Fibroblast of skin of left quadriceps (primary cell): ENCODE results near the gene PLCL2.

ENCODE experiments used
- DNase-seq, 2 experiments: peaks; one replicate each; pipeline ENCODE4 v3.0.0-alpha.2; 2013; ENCODE audit warnings: low read depth in 2 of 2

The PLCL2 gene

DNA sequence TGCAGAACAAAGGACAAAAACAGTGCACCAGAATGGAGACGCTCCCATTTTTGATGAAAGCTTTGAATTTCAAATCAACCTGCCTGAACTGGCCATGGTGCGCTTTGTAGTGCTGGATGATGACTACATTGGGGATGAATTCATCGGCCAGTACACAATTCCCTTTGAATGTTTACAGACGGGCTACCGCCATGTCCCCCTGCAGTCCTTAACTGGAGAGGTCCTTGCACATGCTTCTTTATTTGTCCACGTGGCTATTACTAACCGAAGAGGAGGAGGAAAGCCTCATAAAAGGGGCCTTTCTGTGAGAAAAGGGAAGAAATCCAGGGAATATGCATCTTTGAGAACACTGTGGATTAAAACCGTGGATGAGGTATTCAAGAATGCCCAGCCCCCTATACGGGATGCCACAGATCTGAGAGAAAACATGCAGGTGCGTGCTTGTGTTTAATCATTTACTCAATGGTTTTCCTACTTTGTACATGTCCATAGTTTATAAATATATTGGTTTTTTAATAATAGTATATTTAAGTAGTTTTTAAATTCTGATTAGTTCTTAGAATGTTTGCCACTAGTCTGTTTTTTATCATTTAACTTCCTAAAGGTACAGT, 127.1 kb downstream of the PLCL2 start:
- DNase-seq = no peak

DNA sequence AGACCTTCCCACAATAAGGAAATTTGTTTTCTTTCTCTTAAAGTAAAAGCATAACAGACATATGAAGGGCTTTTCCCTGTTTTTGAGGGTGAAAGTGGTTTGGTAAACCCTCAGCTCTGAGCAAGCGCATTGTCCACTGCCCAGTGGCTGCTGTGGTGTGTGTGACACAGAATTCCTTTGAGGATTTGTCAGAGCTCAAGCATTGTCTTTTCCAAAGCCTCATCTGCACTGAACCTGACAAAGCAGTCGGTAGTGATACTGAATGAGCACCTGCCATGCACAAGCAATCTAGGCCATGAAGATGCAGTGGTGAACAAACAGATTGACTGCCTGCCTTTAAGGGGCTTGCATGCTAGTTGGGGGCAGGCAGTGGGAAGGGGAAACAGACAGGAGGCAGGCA, 128.3 kb downstream of the PLCL2 start:
- DNase-seq = no peak

DNA sequence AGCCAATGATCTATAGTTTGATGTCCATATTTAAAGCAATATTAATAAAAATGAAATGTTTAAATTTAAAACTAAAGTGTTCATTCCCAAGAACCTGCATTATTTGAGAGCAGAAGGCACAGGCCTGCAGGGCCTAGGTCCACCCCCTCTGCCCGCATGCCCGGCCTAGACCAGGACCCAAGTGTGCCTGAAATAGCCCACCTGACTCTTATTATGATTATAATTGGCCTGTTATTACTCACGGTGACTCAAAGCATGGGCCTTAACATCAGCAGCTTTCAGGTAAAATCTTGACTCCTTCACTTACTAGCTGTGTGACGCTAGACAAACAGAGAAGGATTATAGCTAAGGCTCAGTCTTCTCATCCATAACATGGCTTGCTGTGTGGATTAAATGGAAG, 128.8 kb downstream of the PLCL2 start:
- no peak for DNase-seq

DNA sequence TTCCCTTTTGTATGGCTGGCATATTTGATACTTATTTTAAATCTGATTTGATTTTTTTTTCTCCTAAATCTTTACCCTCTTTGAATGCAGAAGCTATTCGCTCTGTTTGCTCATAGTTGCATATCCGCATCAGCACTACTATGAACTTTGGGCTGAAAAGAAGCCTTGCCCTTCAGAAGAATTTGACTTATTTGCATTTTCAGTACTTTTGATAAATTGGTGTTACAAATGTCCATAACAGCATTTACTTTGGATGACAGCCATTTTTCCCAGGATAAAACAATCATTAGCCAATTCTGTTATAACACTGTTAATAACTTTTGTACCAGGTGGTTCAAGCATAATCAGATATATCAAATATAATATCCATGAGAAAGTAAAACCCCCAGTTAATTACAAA, 129.5 kb downstream of the PLCL2 start:
- DNase-seq = no peak

DNA sequence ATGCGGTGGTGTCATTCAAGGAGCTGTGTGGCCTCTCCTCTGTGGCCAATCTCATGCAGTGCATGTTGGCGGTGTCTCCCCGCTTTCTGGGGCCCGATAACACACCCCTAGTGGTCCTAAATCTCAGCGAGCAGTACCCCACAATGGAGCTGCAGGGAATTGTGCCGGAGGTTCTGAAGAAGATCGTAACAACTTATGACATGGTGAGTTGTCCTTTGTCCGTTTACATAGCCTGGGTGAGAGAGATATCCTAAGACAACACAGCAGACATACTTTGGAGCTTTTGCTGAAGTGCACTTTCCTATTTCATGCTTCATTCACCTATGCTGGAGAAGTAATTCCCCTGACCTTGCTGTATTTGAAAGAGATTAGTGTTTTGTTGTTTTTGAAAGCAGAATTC, 130.0 kb downstream of the PLCL2 start:
- no peak for DNase-seq

DNA sequence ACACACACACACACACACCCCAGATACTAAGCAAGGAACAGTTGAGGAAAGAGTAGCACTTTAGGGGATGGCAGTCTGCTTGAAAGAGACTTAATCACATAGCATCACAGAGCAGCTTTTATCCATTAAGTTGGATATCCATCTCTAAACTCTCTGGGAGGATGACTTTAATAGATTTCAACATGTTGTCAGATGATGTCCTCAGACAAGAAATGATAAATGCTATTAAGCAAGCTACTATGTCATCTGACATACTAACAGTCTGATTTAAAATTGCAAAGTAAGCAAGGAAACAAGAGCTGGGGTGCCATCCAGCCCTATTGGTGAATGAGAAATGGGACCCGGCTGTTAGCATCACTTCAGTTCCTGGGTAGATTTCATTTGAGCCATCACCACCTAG, 136.9 kb downstream of the PLCL2 start:
- DNase-seq = no peak

DNA sequence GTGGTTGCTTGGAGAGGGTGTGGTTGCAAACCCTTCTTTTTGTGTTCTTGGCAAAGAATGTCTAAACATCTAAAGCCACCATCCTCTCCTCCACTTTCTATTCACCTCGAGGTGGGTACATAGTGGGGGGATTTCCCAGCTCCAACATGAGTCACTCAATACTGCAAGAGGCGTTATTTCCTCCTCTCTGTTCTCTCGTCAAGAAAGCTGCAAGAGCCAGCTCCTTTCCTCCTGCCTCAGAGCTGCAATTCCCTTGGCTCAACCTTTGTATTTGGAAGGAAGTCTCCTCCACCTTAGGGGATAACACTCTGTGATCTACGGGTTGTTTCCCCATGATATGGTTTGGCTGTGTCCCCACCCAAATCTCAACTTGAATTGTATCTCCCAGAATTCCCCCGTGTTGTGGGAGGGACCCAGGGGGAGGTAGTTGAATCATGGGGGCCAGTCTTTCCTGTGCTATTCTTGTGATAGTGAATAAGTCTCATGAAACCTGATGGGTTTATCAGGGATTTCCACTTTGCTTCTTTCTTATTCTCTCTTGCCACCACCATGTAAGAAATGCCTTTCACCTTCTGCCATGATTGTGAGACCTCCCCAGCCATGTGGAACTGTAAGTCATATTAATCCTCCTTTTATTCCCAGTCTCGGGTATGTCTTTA, 138.4 kb downstream of the PLCL2 start:
- no peak for DNase-seq

DNA sequence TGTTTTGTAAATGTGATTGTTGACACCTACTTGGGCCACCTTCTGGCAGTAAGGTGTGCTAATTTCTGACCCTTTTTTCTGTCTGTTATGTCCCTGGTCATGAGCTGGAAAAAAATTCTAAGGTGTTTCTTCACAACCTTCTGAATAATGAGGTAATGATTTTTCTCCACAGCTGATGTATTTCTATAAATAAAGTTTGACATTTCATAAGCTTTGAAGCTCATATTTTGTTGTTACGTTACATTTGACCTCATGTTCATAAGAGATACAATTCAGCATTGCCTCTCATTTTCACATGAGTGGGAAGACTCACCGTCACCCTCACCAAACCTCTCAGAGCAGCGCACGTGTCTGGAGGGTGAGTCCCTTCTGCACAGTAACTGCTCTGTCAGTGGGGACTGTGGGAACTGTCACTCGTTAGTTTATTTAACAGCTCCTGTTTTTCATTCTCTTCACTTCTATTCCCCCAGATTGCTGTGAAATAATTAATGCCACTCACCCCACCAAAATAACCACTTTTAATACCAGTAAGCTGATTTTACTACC, 140.9 kb downstream of the PLCL2 start:
- DNase-seq = no peak

DNA sequence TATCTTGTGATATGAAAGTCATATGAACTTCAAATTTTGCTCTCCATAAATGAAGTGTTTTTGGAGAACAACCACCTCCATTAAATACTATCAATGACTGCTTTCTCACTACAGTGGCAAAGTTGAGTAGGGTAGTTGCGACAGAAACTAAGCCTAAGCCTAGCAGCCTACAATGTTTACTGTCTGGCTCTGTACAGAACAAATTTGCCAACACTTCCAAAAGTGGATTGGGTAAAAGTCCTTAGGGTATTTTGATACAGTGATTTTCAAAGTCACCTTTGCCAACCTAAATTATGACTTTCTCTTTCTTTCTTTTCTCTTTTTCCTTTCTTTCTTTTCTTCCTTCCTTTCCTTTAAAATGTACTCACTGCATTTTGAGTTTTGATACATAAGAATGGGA, 142.6 kb downstream of the PLCL2 start:
- DNase-seq = no peak

DNA sequence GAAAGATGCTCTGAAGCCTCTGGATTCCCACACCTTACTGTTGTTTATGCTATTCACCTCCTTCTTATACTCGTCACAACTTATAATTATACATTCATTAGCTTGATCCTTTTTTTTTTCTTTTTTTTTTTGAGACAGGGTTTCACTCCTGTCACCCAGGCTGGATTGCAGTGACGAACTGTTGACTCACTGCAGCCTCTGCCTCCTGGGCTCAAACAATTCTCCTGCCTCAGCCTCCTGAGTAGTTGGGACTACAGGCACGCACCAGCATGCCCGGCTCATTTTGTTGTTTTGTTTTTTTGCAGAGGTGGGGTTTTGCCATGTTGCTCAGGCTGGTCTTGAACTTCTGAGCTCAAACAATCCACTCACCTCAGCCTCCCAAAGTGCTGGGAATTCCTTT, 143.6 kb downstream of the PLCL2 start:
- no peak for DNase-seq

DNA sequence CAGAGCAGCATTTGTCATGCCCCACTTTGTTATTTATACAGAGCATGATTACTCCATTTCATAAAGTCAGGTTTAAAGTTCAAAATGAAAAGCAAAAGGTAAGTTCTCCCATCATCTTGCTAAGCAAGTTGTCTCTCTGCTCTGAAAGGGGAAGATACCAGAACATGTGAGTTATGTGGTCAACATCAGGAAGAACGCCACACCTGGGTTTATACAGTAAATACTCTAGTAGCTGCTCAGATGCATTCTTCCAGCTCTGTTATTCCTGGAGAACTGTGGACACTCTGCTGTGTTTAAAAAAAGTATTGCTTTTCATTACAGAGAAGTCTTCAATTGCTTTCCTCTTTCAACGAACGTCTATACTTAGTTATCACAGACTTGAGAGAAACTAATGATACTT, 145.7 kb downstream of the PLCL2 start:
- no peak for DNase-seq

DNA sequence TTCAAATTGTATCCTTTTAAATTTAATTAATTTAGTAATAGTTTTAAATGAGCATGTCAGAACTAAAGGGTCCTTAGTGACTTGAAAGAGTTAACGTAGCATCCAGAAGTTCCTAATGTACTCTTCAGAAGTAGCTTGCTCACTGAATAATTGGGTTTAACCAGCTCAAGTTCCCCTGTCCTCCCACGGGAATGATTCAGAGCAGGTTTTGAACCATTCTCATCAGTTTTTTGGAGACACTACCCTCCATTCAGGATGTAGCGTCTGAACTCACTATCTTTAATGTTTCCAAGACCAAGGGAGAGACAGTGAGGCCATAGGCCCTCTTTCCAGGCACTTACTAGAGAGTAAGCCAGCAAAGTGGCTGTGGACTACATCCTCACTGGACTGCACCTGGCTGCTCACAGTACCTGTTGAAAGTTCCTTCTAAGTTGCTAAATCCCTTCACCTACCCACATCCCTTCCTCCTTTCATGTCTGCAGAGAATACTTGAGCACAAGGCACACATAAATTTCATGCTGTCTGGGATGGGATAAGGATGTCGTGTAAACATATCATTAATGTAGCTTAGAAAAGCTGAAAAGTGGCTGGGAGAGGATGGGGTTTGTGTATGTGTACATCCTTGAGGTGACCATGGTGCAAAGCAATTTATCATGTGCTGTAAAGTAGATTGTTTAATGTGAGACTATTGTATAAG, 146.3 kb downstream of the PLCL2 start:
- no peak for DNase-seq

DNA sequence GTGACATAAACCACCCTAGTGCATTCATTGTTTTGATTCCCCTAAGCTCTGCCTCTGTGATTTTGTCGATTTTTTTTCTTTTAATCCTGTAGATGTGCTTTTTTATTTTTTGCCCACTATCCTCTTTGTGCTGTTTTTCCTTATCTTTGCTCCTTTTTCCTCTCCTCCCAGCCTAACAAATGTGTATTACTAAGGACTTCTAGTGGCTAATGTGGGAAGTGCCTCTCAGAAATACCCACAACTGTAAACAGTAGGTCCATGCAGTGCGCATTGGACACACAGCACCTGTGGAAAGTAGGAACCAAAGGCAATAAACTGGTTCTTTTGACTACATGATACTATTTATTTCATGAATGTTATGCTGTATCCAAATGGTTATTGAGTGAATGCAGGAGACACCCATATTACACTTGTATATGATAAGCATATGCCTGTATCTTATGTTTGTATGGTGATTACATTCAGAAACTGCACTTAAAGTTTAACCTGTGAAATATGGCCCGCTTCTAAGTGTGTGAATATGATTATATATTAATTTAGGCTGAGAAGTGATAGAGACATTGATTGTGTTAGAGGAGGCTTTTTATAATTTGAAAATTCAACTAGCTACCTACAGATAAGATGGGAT, 147.8 kb downstream of the PLCL2 start:
- peak in 1 of 2 experiments; percentile 15 for DNase-seq

DNA sequence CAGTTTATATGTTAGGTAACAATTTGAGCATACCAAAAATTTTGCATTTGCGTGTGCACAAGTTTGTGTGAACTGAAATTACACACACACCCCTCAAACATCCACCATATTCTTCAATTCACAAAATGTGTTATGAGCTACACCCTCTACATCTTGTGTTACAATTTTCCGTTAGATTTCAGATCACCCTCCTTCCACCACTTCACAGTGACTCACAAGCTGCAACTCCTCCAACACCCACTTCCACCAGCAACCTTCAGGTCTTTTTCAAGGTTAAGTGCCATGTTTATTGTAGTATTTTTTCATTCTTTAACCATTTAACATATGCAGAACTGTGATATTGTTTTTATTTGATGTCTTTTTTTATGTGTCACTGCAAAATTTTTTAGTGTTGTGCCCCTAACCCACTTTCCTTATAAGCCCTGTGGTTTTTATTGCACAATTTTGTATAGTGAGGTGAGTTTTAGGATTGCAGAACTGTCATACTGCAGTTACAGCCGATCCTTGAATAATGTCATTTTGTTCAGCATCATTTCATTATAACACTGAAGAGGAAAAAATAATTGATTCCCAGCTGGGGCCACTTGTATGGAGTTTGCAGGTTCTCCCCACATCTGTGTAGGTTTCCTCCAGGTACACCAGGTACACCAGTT, 148.9 kb downstream of the PLCL2 start:
- DNase-seq = no peak

DNA sequence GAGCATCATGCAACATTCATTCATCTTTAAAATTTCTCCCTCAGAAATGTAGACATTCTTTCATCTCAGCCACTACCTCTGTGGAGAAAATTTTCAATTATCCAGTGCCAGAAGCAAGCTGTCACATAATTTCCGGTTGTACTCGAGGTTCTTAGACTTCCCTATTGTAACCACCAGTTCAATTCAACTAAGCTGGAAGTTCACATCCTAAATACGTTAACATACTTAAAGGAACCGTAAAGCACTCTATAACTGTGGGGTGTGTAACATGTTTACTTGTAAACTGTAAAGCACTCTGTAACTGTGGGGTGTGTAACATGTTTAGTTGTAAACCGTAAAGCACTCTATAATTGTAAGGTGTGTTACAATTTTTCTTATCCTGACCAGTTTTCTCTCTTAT, 150.3 kb downstream of the PLCL2 start:
- DNase-seq = no peak

DNA sequence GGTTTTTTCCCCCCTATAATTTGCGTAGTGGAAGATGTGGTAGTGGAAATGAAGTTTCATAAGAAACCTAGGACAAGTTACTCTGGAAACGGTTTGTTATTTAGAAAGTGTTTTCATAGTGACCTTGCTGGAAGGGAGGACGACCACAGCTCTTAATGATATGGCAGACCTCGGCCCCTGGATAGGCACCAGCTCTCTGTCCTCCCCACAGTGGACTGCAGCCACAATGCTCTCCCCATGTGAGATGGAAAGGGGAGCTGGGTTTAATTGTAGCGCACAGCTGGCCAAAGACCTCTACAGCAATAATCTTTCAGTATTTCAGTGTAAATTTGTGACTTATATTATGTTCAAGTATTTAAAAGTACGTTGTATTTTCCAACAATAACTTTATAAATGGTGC, 151.2 kb downstream of the PLCL2 start:
- no peak for DNase-seq

DNA sequence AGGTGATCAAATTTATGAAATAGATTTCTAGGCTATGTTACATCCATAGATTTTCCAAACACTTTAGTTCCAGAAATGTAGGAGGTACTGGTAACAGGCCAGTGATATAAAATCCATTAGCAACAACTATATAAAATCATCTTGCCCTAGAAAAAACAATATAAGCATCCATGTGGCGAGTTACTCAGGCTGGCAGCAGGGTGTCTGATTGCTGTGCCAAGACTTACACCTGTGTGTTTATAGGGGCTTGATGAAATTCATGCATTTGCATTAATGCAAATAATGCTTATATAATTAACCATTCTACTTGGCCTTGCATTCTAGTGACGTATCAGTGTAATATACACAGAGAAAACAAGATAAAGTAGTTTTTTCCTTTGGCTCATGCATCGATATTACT, 153.4 kb downstream of the PLCL2 start:
- no peak for DNase-seq

DNA sequence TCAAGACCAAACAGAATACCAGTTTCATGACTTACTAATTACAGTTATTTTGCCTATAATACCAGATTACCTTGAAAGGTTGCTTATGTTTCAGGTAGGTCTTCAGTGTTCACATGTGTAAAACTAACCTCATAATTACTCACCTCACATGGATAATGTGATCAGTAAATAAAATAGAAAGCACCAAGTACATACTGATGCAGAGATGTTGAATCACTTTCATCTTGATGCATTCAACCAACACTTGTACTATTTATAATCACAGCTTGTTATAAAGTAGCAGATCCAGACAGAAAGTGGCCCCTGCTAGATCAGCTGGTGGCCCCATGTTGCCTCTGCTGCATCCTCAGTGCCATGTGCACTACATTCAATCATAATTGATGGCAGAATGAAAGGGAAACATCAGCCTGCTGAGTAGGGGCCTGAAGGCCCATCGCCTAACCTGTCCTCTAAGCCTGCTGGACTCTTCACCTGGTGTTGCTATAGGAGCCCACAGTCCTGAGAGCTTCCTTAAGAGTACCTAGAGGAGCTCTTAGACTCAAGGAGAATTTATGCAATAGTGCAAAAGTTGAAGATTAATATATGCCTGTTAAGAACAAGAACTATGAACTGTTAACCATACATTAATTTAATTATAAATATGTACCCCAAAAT, 154.3 kb downstream of the PLCL2 start:
- DNase-seq = no peak

DNA sequence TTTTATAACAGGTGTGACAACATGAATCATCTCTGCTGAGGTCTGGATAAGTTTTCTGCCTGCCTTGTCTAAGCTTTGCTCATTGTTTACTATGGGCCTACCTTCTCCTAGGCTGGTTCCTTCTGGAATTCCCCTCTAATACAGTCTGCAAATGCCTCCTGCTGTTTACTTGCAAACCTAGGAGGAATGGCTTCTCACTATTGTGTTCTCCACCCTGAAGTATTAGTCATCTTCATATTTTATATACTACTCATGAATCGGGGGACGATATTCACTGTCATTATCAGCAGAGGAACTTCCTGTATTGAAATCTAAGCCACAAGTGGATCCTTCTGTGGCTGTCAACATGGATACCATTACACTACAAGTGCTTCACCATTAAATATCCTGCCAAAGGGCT, 154.8 kb downstream of the PLCL2 start:
- DNase-seq = peak; percentile 68 to 71

DNA sequence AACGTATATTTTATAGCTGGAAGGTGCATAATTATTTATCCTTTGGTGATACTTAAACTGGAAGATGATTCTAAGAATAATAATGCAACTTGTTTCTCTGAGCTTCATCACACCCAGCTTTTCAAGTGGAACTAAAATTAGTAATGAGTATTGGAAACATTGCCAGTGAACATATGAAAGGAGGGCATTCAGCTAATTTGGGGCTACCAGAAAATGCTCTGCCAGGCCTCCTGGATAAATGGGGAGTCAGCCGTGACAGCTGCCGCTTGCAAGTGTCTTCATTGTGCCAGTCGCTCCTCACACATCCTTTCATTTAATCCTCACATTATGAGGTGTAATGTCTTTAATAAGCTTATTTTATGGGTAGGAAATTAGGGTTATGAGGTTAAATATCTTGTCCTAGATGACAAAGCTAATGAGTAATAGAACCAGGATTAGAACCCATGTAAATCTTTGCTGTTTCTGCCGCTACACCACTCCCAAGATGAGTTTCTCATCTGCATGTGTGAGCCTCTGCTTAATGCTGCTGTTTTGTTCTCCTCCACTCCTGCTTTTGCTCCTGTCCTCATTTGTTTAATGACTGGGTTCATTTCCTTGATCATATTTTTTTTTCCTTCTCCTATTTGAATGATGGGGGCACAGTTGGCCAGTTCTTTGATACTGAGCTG, 155.7 kb downstream of the PLCL2 start:
- DNase-seq = no peak

DNA sequence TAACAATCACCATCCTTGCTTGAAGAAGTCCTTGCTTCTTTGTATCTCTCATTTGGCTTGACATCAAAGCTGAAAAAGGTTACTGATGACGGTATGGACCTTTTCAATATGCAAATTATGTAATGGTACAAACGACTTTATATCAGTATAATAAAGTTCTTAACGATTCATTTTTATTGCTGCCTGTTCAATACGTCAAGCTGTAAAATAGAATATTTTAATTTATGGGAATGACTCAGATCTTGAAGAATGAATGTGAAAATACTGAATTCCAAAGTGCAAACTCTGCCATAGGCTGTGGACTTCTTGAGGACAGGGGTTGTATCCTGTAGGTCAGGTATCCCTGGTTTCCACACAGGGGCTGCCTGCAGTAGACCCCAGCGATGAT, 156.2 kb downstream of the PLCL2 start:
- DNase-seq = no peak
